ENCODE results near the gene TLL2. TPM values are rescaled to one million over a fixed set of nuclear protein-coding genes. Genes with fewer than 3 reads are reported as not detected.

TLL2 gene
- total RNA-seq, 4 donors from 2014 or later: 0.30 to 0.60 TPM; not detected in 2

DNA sequence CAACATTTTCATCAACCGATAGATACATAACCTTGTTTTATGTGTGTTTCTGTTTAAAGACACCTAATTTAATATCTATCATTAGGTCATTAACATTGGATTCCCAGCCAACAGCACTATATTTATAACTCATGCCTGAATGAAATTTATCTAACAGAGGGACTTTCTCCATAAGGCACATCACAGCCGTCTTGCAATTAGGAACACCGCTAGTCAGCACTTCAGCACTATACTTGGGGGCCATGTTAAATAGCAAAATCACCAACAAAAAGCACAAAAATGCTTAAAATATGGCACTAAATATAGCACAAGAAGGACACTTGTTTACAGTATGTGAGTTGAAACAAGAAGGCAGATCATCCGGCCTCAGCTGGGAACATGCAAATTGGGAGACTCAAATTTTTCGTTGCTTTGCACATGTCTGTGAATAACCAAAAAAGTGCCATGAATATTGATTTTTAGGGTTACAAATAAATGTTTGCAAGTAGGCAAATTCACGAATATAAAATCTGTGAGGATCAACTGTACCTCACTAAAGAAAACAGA lies 51.0 kb downstream of the TLL2 start:
- Histone ChIP-seq H3K4me1 (no peaks in the 10 kb centered on the region), H3K27ac (no peak overlapping the region), H3K36me3 (no peaks in the 10 kb centered on the region), H3K4me3 (no peak overlapping the region), H3K9me3 (no peaks in the 10 kb centered on the region), H3K27me3 (peaks cover 23% of the 10 kb centered on the region)
- WGBS: 79% methylated on average over 6 of the region's 6 CpGs
- TF ChIP-seq, protein P1, sequence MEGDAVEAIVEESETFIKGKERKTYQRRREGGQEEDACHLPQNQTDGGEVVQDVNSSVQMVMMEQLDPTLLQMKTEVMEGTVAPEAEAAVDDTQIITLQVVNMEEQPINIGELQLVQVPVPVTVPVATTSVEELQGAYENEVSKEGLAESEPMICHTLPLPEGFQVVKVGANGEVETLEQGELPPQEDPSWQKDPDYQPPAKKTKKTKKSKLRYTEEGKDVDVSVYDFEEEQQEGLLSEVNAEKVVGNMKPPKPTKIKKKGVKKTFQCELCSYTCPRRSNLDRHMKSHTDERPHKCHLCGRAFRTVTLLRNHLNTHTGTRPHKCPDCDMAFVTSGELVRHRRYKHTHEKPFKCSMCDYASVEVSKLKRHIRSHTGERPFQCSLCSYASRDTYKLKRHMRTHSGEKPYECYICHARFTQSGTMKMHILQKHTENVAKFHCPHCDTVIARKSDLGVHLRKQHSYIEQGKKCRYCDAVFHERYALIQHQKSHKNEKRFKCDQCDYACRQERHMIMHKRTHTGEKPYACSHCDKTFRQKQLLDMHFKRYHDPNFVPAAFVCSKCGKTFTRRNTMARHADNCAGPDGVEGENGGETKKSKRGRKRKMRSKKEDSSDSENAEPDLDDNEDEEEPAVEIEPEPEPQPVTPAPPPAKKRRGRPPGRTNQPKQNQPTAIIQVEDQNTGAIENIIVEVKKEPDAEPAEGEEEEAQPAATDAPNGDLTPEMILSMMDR (IDR thresholded peaks at IDR 0.05): no peak
- no peak for TF ChIP-seq POLR2A (IDR thresholded peaks at IDR 0.05)
- TF ChIP-seq POLR2AphosphoS5 (IDR thresholded peaks at IDR 0.05): no peak
- TF ChIP-seq EP300 (IDR thresholded peaks at IDR 0.05): no peak
- DNase-seq (ENCODE audit: low spot score in 2 of 2): no peak

DNA sequence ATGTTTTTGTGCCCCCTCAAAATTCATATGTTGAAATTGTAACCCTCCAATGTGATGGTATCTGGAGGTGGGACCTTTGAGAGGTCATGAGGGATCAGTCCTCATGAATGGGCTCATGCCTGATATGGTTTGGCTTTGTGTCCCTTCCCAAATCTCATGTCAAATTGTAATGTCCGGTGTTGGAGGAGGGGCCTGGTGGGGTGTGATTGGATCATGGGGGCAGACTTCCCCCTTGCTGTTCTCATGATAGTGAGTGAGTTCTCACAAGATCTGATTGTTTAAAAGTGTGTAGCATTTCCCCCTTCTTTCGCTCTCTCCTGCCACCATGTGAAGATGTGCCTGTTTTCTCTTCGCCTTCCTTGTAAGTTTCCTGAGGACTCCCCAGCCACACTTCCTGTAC lies 53.4 kb downstream of the TLL2 start:
- Histone ChIP-seq H3K27me3 (peaks cover 18% of the 10 kb centered on the region), H3K4me1 (no peaks in the 10 kb centered on the region), H3K27ac (no peak overlapping the region), H3K36me3 (no peaks in the 10 kb centered on the region), H3K4me3 (no peak overlapping the region), H3K9me3 (no peaks in the 10 kb centered on the region)
- 96% methylated on average over 3 of the region's 3 CpGs for WGBS
- TF ChIP-seq, protein P1 (IDR thresholded peaks at IDR 0.05): no peak
- DNase-seq (ENCODE audit: low spot score in 2 of 2): no peak

DNA sequence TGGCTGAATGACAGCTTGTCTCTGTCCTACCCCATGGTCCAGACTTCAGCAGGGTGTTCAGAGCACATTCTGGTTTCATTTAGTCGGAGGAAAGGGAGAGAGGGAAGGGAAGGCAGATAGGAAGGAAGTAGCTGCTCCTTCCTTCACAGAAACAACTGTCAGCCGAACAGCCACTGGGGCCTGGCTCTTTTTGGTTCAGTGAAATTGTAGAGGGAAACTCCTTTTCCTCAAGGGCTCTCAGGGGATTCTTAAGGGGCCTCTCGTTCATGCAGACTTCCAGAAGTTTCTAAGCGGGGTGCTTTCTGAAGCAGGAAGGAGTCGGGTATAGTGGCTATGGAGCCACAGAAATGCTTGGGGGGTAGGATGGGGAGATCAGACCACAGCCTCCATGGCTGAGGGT lies 56.4 kb downstream of the TLL2 start:
- no peak for DNase-seq (ENCODE audit: low spot score in 2 of 2)
- no peaks in the 10 kb centered on the region for H3K4me1 ChIP-seq
- H3K27me3 ChIP-seq: peaks cover 4% of the 10 kb centered on the region
- H3K27ac ChIP-seq: no peak overlapping the region
- TF ChIP-seq POLR2AphosphoS5 (IDR thresholded peaks at IDR 0.05) (no peak), POLR2A (IDR thresholded peaks at IDR 0.05) (no peak), EP300 (IDR thresholded peaks at IDR 0.05) (no peak)
- TF ChIP-seq, protein P1 (IDR thresholded peaks at IDR 0.05): no peak
- 72% methylated on average over 5 of the region's 5 CpGs for WGBS
- H3K4me3 ChIP-seq: no peak overlapping the region
- H3K36me3 ChIP-seq: no peaks in the 10 kb centered on the region
- no peaks in the 10 kb centered on the region for H3K9me3 ChIP-seq

DNA sequence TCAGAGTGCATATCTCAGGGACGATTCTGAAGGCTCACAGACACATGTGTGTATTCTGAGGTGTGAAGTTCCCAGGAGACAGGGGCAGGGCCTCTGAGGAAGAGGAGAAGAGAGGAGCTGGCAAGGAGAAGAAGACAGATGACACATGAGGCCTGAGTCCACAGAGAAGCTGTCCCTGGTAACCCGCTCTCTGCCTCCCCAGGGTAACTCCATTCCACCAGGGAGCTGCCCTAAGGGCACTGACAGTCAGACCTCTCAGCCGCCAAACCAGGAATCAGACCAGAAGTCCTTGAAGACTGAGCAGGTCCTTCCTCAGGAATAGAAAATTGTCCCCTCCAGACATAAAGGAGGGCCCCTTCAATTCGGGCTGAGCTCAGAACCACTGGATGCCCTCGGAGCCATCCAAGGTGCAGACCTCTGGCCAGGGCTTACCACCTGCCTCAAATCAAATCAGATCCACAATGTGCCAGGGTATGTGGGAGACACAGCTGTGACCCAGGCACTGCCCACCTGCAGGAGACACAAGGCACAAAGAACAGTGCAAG lies 57.4 kb downstream of the TLL2 start:
- 75% methylated on average over 4 of the region's 5 CpGs for WGBS
- H3K36me3 ChIP-seq: no peaks in the 10 kb centered on the region
- no peak for DNase-seq (ENCODE audit: low spot score in 2 of 2)
- H3K4me3 ChIP-seq: no peak overlapping the region
- peaks cover 4% of the 10 kb centered on the region for H3K27me3 ChIP-seq
- no peaks in the 10 kb centered on the region for H3K4me1 ChIP-seq
- no peaks in the 10 kb centered on the region for H3K9me3 ChIP-seq
- TF ChIP-seq POLR2AphosphoS5 (IDR thresholded peaks at IDR 0.05) (no peak), EP300 (IDR thresholded peaks at IDR 0.05) (no peak), POLR2A (IDR thresholded peaks at IDR 0.05) (no peak)
- H3K27ac ChIP-seq: no peak overlapping the region

DNA sequence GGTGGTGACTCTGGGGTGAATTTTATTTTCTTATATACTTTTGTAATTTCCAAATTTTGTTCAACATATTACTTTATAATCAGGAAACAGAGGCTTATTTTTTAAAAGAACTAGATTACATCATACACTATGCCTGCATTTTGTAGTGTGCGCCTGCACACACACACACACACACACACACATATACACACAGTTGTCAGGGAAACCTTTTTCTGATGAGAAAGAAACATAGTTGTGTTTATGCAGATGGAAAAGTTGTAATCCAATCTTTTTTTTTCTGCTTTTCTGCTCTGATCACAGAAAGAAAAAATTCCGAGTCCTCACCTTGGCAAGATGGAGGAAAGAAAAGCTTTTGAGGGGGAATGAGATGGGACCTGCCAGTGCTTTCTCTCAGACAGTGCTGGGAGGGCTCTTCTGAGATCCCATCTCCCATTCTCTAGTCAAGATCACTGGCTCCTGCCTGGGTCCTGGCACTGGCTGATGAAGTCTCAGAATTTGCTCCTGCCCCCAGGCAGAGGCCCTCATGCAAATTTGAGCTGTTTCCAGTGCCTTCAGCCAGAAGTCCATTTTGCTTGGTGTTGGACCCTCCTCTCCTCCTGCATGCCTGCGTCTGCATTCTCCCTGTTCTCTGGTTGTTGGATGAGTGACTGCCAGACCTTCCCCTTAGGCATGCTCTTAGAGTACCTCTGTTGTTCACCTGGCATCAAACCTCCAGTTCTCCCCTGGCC lies 59.7 kb downstream of the TLL2 start:
- H3K36me3 ChIP-seq: no peaks in the 10 kb centered on the region
- peak in 1 of 2 donors; percentile 67 for DNase-seq (ENCODE audit: low spot score in 2 of 2)
- no peaks in the 10 kb centered on the region for H3K4me1 ChIP-seq
- H3K9me3 ChIP-seq: no peaks in the 10 kb centered on the region
- H3K27me3 ChIP-seq: peaks cover 15% of the 10 kb centered on the region
- TF ChIP-seq, protein P1 (IDR thresholded peaks at IDR 0.05): no peak
- TF ChIP-seq POLR2AphosphoS5 (IDR thresholded peaks at IDR 0.05): no peak
- TF ChIP-seq POLR2A (IDR thresholded peaks at IDR 0.05): no peak
- TF ChIP-seq EP300 (IDR thresholded peaks at IDR 0.05): no peak
- H3K27ac ChIP-seq: no peak overlapping the region
- H3K4me3 ChIP-seq: no peak overlapping the region
- 82% methylated on average over 3 of the region's 3 CpGs for WGBS
